Dedifferentiated amniotic fluid mesenchymal stem cell (primary cell): ENCODE data around the gene KAT8.
"Not testable (repeated sequence)": the region's sequence is repeated elsewhere in the genome, so short reads cannot be mapped to it uniquely, and the experiment has no call there.

Source experiments
- DNase-seq: peaks from one replicate; pipeline ENCODE4 v3.0.0-alpha.2; 2016; ENCODE audit errors: extremely low spot score

The KAT8 gene

DNA sequence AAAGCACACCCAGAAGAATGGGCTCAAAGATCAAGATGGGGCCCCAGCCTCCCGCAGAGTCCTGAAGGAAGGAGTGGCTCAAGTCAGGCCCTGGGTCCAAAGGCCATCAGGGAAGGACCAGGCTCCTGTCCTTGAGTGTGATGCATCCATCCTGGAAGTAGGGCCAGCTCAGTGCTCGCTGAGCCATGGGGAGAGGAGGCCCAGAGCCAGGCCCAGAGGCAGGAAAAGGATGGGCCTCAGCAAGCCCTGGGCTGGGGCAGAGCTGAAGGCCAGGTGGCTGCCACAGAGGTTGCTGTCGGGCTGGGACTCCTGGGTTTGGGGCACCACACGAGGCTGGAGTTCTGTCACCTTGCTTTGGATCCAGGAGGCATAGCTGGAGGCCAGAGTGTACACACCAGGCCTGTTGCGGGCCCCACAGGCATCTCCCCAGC lies 14.4 kb downstream of the KAT8 start:
- DNase-seq: no peak

DNA sequence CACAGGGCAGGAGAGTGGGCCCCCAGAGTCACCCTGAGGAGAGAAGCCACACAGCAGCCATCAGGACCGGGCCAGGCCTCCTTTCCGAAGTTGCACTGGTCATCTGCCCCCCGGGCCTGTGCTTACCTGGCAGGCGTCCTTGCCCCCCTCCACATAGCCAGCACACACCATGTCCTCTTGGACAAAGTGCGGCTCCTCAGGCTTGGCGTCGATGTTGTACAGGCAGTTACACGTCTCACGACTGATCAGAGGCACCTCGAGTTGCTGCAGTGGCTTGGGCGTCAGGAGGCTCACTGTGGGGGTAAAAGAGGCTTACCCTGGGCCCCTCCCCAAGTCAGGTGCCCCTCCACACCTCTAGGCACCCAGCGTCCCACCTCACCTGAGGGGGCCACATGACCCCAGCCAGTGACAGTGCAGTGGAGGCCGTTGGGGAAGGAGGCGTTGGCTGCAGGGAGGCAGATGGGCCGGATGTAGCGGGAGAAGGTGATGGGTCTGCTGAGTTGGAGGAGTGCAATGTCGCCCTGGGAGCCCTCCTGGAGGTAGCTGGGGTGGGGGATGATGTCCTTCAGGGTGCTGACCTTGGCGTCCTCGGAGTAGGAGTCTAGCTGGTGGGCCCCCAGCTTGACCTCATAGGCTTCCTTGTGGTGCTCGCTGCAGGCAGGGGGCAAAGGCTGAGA lies 15.0 kb downstream of the KAT8 start:
- DNase-seq: no peak

DNA sequence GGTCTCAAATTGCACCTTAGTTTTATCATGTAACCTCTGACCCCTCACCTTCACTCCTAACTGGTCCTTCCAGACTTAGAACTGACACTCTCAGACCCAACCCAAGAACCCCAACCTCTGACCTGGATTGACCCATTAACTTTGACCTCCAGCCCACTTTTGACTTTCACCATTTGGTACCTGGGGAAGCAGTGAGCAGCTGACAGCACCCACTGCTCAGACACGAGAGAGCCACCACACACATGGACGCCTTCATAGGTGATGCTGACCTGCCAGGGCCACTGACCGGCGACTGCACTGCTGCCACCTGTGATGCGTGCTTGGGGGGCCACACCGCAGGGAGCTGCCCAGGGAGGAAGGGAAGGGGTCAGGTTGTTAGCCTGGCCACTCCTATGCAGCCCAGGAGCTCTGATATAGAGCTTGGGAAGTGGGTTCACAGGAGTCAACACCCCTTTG lies 15.6 kb downstream of the KAT8 start:
- DNase-seq: no peak

DNA sequence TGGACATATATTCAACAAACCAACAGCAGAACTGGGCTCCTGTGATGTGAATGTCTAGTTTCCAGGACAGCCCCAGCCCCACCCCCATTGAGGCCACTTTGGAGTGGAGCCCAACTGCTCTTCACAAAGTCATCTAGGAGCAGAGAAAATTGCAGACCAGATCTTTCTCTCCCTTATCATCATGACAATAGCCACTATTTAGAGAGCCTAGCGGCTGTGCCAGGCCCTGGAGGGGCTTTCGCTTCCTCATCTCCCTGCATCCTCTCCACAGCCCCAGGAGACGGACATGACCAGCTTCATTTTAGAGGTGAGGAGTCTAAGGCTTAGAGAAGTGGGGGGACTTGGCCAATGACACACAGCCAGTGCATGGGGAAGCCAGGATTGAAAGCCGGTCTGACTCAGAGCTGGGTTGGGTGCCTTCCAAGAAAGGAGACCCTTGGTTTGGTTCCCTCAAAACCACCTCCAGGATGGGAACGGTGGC lies 16.7 kb downstream of the KAT8 start:
- no peak for DNase-seq

DNA sequence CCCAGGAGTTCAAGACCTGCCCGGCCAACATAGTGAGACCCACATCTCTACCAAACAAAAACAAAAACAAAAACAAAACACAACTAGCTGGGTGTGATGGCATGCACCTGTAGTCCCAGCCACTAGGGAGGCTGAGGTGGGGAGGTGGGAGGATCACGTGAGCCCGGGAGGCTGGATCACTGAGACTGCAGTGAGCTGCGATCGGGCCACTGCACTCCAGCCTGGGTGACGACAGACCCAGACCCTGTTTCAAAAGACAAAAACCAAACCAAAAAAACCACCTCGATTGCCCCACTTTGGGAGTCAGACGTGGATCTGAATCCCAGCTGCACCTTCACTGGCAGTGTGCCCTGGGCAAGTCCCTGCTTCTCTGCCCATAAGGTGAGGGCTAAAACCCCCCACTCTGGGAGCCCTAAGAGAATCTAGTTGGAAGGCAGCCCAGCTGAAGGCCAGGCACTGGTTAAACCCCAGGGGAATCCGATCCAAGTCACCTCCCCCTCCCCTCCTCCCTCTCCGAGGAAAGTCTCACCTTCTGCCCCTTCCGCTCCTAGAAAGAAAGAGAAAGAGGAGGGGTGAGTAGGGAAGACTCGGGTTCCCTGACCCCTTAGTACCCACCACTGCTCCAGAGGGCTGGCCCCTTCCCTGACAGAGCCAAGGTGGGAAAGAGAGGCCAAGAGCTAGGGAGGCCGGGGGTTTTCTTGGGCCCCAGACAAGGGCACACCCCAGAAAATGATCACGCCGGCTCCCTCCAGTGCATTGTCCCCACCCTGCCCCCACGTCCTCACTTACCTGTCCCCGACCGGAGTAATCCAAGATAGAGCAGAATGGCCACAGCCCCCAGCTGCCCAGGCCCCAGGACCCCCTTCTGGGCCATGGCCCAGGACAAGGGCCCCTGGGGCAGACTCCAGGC lies 17.4 kb downstream of the KAT8 start:
- no peak for DNase-seq

DNA sequence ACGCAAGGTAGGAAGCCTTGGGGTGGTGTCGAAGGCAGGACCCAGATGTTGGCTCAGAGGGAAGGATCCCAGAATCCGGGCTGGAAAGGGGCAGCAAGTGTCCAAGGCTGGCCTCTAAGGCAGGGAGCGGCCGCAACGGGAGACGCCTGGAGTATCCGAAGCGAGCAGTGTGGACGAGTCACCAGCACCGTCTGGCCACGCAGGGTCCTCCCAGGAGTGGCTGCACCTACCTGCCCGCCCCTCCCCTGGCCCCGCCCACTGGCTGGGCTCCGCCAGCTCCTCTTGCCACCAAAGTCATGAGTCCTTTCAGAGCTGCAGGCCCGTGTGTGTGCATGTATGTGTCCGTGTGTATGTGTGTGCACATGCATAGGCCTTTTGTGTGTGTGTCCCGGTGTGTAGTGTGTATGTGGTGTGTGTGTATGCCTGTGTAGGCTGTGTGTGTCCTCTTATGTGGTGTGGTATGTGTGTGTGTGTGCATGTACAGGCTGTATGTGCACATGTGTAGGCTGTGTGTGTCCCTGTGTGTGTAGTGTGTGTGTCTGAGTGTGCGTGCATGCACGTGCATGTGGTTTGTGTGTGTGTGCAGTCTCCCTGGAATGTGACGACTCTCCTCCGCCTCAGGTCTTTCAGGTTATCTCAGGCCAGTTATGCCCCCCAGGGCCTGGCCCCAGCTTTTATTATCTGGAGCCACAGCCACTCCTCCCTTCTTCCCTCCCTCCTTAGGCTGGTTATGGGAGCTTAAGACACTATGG lies 18.2 kb downstream of the KAT8 start, which contains the start of gene PRSS8:
Gene PRSS8, minus strand, starts transcription at position 193 of the 752 bp plus-strand sequence. CDS start 229 bp downstream, outside the sequence.
- no peak for DNase-seq

DNA sequence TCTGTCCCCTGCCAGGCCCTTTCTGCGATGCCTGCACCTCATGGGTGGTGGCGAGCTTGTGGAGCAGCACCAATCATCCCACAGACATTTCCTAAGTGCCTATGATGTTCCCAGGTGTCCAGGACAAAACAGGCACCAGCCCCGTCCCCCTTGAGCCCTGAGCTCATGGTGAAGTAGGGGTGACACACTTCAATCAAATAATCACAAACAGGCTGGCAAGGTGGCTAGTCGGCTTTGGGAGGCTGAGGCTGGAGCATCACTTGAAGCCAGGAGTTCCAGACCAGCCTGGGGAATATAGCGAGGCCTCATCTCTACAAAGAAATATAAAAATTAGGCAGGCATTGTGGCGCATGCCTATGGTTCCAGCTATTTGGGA lies 18.8 kb downstream of the KAT8 start:
- DNase-seq: no peak

DNA sequence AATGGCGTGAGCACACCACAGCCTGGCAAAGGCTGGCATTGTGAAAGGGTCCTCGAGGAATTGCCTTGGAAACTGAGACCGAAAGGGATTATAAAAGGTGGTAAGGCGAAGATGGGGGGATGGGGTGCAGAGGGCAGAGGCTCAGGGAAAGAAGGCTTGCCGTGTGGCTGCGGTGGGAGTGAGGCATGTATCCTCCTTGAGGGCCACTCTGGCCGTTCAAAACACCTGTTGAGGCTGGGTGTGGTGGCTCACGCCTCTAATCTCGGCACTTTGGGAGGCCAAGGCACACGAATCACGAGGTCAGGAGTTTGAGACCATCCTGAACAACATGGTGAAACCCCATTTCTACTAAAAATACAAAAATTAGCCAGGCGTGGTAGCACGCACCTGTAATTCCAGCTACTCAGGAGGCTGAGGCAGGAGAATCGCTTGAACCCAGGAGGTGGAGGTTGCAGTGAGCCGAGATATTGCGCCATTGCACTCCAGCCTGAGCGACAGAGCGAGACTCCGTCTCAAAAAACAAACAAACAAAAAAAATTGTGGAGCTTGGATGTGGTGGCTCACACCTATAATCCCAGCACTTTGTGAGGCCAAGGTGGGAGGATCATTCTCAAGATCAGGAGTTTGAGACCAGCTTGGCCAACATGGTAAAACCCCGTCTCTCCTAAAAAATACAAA lies 19.5 kb downstream of the KAT8 start:
- not testable (repeated sequence) for DNase-seq

DNA sequence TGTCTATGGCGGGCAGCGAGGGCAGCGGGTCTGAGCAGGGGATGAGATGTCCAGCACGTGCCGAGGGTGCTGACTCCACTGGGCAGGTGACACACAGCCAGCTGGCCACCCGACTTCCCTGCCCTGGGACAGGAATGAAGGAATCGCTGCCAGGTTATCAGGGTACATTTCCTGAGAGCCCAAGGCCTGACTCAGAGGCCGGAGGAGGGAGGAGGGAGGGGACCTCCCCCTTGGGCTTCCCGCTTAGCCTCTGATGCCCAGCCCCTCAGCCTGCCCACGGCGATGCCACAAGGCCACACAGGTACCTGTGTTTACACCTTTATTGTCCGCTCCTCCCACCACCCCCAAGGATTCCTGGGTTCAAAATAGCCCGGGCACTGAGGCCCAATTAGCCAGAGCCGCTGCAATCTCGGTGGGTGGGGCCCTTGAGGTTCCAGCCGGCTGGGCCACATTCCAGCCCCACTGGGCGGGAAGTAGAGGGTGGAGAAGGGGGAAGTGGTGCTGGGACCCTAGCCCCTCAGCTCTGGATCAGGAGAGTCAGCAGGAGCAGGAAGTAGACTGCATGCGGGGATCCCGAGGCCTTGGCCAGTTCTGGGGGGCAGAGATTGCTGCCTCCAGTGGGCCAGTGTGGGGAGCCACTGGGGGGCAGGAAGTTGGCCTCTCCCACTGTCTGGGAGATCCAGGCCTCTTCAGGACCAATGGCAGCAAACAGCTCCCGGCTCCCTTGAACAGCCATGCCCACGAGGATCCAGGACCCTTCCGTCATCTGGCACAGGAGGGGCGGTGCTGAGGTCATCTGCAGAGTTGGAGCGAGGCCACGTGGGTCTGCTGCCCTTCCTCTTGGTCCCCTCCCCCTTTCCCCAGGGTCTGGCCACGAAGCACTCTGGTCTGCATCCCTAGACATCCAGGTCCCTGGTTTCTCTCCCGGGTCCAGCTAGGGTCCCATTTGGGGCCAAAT lies 21.4 kb downstream of the KAT8 start:
- DNase-seq: no peak

DNA sequence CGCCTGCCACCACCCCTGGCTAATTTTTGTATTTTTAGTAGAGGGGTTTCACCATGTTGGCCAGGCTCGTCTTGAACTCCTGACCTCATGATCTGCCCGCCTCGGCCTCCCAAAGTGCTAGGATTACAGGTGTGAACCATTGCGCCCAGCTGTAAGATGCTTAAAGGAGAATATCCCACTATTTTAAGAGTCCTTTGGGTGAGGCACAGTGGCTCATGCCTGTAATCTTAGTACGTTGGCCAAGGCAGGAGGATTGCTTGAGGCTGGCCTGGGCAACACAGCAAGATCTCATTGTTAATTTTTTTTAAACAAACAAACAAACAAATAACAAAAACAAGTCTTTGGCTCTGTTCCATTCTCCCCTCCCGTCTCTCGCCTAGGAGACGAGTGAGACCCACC lies 23.6 kb downstream of the KAT8 start:
- DNase-seq: not testable (repeated sequence)

DNA sequence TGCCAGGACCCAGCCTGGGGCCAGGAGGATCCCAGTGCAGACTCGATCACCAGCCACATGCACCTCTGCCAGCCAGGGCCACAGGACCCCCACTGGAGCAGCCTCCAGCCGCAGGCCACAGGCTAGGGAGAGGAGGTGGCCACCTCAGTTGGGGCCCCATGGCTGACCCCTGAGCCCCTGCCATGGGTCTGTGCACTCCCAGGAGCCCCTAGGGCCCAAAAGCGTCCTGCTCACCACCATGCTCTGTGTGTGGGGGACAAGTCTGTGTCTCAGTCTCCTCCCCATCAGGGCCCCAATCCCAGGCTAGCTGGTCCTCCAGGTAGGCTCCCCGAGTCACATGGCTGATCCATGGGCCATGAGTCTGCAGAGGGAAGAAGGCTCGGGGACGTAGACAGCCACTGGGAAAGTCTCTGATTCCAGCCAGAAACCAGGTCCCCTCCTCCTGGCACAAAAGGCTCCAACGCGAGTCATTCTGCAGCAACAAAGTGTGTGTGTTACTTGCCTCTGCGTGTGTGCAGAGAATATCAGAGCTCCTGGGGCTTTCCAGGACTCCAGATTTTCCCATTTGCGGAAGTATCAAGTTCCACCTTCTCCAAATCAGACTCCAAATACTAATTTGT lies 24.1 kb downstream of the KAT8 start:
- DNase-seq: no peak

DNA sequence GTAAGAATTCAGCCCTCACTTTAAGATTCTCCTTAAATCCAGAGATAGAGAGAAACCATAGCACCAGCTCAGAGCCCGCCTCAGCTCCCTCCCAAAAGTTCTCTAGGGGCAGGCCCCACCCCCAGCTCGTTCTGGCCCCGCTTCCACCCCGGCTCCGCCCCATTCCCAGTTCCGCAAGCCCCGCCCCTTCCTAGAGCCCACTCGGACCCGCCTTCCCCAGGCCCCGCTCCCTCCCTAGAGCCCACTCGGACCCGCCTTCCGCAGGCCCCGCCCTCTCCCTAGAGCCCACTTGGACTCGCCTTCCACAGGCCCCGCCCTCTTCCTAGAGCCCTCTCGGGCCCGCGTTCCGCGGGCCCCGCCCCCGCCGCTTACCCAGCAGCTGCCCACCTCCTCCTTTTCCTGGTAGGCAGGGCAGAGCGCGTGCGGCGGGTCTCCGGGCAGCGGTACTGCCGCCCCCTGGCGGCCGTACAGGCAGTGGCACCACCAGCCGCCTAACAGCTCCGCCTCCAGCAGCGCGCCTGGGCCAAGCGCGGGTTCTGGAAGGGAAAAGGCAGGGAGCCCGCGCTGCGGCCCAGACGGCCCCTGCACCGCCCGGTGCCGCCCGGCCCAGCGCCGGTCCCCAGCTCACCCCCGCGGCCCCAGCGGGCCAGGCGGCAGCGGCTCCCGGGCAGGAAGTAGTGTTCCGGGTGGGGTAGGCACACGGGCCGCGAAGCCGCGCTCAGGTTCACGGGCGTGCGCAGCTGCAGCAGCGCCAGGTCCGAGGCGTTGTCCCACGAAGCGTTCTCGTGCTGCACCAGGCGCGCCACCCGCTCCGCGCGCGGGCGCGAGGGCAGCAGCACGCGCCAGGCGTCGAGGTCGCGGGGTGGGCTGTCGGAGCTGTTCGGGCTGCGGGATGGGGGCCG lies 24.9 kb downstream of the KAT8 start:
- DNase-seq: peak; percentile 98

DNA sequence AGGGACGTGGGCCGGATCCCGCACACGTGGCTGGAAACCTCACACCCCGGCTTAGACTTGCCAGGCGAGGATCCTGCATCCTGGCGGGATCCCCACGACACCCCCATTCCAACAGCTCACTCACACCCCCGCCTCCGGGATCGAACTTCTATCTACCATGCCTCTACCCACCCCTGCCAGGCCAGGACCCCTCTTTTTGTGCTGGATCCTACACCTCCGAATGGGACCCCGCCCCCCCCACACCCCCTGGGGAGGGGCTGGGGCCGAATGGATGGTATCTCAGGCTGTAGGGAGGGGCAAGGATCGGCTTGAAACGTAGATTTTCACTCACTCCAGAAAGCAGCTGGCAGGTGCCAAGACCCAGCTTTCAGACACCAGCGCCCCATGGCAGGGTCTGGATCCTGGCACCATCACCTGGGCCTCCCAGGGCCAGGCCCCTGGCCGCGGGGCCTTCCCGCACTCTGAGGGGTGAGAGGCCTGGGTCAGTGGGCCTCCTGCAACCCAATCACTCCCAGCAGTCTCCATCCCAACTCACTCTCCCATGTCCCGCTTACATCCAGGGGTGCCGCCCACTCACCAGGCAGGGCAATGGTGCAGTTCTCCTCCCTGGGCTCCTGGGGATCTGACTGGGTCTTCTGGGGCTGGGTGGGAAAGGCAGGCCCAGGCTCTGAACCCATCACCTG lies 25.7 kb downstream of the KAT8 start:
- DNase-seq: no peak

DNA sequence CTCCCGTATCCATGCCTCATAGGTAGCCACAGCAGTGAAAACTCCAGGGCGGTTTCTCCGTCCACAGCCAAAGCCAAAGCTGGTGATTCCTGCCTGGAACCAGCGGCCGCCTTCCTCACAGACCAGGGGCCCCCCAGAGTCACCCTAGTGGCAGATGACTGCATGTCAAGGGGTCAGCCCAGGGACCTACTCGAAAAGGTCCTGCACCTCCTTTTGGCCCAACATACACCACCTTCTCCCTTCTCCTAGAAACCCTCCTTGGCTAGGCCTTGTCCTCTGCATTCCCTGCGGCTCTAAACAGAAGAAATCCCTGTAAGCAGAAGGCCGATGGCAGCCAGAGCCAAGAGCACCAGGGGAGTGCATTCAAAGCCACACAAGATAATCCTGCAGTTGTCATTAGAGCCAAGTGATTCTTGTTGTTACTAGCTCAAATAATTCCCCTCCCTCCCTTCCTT lies 26.3 kb downstream of the KAT8 start:
- DNase-seq: no peak

DNA sequence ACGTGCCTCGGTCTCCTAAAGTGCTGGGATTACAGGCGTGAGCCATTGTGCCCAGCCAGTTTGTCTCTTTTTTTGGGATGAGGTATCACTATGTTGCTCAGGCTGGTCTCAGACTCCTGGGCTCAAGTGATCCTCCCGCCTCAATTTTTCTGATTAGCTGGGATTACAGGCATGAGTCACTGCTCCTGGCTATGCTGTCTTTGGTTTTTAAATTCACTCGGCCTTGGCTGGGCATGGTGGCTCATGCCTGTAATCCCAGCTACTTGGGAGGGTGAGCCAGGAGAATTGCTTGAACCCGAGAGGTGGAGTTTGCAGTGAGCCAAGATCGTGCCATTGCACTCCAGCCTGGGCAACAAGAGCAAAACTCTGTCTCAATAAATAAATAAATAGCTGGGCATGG lies 27.0 kb downstream of the KAT8 start:
- not testable (repeated sequence) for DNase-seq

DNA sequence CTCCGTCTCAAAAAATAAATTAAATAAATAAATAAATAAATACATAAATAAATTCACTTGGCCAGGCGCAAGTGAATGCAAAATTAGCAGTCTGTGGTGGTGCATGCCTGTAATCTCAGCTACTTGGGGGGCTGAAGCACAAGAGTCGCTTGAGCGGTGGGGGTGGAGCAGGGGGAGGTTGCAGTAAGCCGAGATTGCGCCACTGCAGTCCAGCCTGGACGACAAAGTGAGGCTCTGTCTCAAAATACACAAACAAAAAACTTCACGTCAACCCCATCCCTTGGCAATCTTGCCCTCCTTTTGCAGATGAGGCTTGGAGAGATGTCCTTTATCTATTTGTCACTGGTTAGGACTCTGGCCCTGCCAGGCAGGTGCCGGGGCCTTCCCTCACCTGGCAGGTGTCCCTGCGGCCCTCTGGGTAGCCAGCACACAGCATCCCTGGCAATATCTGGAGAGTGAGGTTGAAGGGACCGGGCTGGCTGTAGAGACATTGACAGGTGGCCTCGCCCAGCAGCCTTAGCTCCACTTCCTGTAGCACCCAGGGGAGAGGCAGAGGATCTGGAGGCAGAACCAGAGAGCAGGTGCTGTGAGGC lies 28.0 kb downstream of the KAT8 start:
- DNase-seq: no peak

DNA sequence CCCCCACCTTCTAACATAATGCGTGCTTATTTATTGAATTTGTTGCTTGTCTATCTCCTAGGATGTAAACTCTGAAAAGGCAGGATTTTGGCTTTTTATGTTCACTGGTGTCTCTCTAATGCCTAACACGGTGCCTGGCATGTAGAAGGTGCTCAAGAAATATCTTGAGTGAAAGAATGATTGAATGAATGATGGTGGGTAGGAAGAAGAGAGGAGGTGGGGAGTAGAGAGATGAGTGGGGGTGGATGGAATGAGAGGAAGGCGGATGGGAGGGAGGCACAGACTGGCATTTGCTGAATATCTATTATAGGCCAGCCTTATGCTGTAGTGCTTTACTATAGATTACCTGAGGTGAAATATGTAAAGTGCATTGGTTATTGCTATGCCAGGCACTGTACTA lies 30.1 kb downstream of the KAT8 start:
- DNase-seq: no peak

DNA sequence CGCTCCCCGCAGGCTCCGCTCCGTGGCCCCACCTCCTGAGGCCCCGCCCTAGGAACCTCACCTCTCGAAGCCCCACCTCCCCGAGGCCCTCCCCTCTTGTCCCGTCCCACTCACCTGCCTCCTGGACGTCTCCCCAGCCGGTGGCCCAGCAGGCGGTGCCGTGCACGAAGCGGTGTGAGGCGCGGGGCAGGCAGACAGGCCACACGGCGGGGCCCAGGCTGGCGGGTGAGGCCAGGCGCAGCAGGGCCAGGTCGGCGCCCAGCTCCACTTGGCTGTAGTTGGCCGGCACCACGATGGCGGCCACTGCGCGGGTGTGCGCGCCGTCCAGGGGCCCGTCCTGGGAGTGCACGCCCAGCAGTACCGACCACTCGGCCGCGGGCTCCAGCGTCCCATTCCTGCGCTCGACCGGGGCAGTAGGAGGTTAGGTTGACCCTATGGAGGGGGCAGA lies 30.8 kb downstream of the KAT8 start:
- no peak for DNase-seq
